HepG2 (cell line): Measurements from ENCODE around the gene RAB34. TPM values are rescaled to one million over a fixed set of nuclear protein-coding genes. Genes with fewer than 3 reads are reported as not detected.
A peak's percentile ranks its signal among the peaks of the same experiment; 100 is the strongest.

ENCODE experiments used
- ATAC-seq: fragments of 200-7000 bp; cut with Tn5 transposase; 3 replicates; pipeline ENCODE4 v1.9.1; 2020; ENCODE audit warnings: mild to moderate bottlenecking, moderate library complexity
- BruUV-seq: library from RNA; stranded (reverse); fragments of 400-500 nt; replicated peaks from 2 replicates; lab custom pipeline; 2021; lab: Mats Ljungman, UMichigan
- CTCF ChIA-PET: fragments of 300-600 bp; formaldehyde crosslinking; extraction: SDS; loops from one replicate; lab custom pipeline; 2021; ENCODE audit warnings: low total read pairs, inconsistent platforms, low intra/inter-chr PET ratio; lab: Yijun Ruan, JAX
- POLR2A ChIA-PET: fragments of 350-600 bp; sonication (Branson Sonifier 250); formaldehyde crosslinking; loops from one replicate; lab custom pipeline; 2020; ENCODE audit warnings: antibody characterized with exemption, inconsistent platforms; lab: Yijun Ruan, JAX
- DNase-seq: peaks from one replicate; pipeline ENCODE4 v3.0.0-alpha.2; 2015; ENCODE audit warnings: low spot score
- FAIRE-seq: peaks from 3 replicates; lab custom pipeline; 2011; peaks lifted over from hg19 to GRCh38; lab: Jason Lieb, UNC
- H2AFZ ChIP-seq: one replicate; pipeline ENCODE4 v1.6.1; 2011; ENCODE audit warnings: low read length, inconsistent platforms
- H3K27ac ChIP-seq: fragments of 300-600 bp; 3 replicates; pipeline ENCODE4 v1.8.0; 2011; ENCODE audit warnings: mixed run types, mild to moderate bottlenecking, mixed read lengths, low read length, inconsistent platforms; ENCODE audit not compliant: insufficient read depth; ENCODE audit errors: extremely low read length
- H3K27me3 ChIP-seq, 2 experiments: fragments of 200-600 bp in 1 of 2; 2 replicates in 1 of 2; 3 replicates in 1 of 2; pipeline versions ENCODE4 v1.6.0 to v1.8.0; 2011; ENCODE audit warnings: low read length in 2 of 2, mild to moderate bottlenecking in 2 of 2, moderate library complexity in 2 of 2, inconsistent platforms in 1 of 2; ENCODE audit not compliant: insufficient read depth in 2 of 2, control insufficient read depth in 1 of 2
- H3K36me3 ChIP-seq, 2 experiments: fragments of 200-600 bp in 1 of 2; replicated peaks in 1 of 2; 2 replicates in 1 of 2; 3 replicates in 1 of 2; pipeline versions ENCODE4 v1.5.1 to v1.8.0; 2011; ENCODE audit warnings: low read length in 2 of 2, inconsistent platforms in 1 of 2; ENCODE audit not compliant: insufficient read depth in 2 of 2, control insufficient read depth in 1 of 2
- H3K4me1 ChIP-seq: 2 replicates; pipeline ENCODE4 v1.5.1; 2012; ENCODE audit warnings: low read length, inconsistent platforms; ENCODE audit not compliant: insufficient read depth
- H3K4me2 ChIP-seq: 2 replicates; pipeline ENCODE4 v1.6.0; 2011; ENCODE audit warnings: low read depth, low read length, inconsistent platforms
- H3K4me3 ChIP-seq, 3 experiments: fragments of 200-600 bp in 1 of 3; sonication (generic), shearing (Covaris generic) in 1 of 3; replicated peaks in 1 of 3; 2 replicates each; pipeline ENCODE4 v1.5.1; 2011 to 2016; ENCODE audit warnings: low read length in 3 of 3, inconsistent platforms in 2 of 3, low read depth in 2 of 3, mild to moderate bottlenecking in 2 of 3, control low read depth in 1 of 3, mixed read lengths in 1 of 3; ENCODE audit not compliant: insufficient read depth in 1 of 3
- H3K79me2 ChIP-seq: one replicate; pipeline ENCODE4 v1.6.1; 2011; ENCODE audit warnings: low read length, inconsistent platforms; ENCODE audit not compliant: insufficient read depth
- H3K9ac ChIP-seq: 2 replicates; pipeline ENCODE4 v1.6.0; 2011; ENCODE audit warnings: mild to moderate bottlenecking, low read depth, low read length, inconsistent platforms; ENCODE audit not compliant: insufficient read depth
- H3K9me3 ChIP-seq: 2 replicates; pipeline ENCODE4 v1.5.1; 2012; ENCODE audit warnings: mild to moderate bottlenecking, low read length
- H4K20me1 ChIP-seq: 2 replicates; pipeline ENCODE4 v1.6.0; 2011; ENCODE audit warnings: inconsistent platforms, mild to moderate bottlenecking, low read length, moderate library complexity; ENCODE audit not compliant: insufficient read depth
- AGO2 ChIP-seq: fragments of 200-400 bp; formaldehyde crosslinking; optimal IDR thresholded peaks from 2 replicates; pipeline ENCODE3; 2017; ENCODE audit warnings: mild to moderate bottlenecking, low read depth, low read length, moderate library complexity
- GLI4 ChIP-seq: sonication (generic); formaldehyde crosslinking; IDR thresholded peaks from 2 replicates; pipeline ENCODE4 v1.5.1; 2020; ENCODE audit warnings: missing genetic modification reagents, mild to moderate bottlenecking, moderate library complexity, borderline replicate concordance
- HNF4G ChIP-seq, 2 experiments: sonication (generic) in 1 of 2; formaldehyde crosslinking in 1 of 2; IDR thresholded peaks; 2 replicates each; pipeline versions ENCODE4 v1.4.0 to v1.6.1; 2011 to 2020; ENCODE audit warnings: borderline replicate concordance in 2 of 2, low read depth in 2 of 2, mild to moderate bottlenecking in 2 of 2, low read length in 1 of 2, missing genetic modification reagents in 1 of 2, moderate library complexity in 1 of 2
- MAZ ChIP-seq, 2 experiments: sonication (generic) in 1 of 2; formaldehyde crosslinking in 1 of 2; IDR thresholded peaks; 2 replicates each; pipeline versions ENCODE4 v1.5.0 to v1.6.1; 2012 to 2020; ENCODE audit warnings: low read depth in 2 of 2, mild to moderate bottlenecking in 2 of 2, borderline replicate concordance in 1 of 2, improper control_type of control experiment in 1 of 2, low read length in 1 of 2, missing genetic modification reagents in 1 of 2, moderate library complexity in 1 of 2
- NFRKB ChIP-seq: fragments of 450-650 bp; IDR thresholded peaks from 2 replicates; pipeline ENCODE4 v1.6.1; 2017
- PAX8 ChIP-seq: sonication (generic); formaldehyde crosslinking; IDR thresholded peaks from 2 replicates; pipeline ENCODE4 v1.8.0; 2022; ENCODE audit warnings: mild to moderate bottlenecking, missing genetic modification reagents, borderline replicate concordance
- POLR2A ChIP-seq, 2 experiments: IDR thresholded peaks; 2 replicates each; pipeline ENCODE4 v1.6.1; 2011; ENCODE audit warnings: low read depth in 2 of 2, low read length in 2 of 2, mild to moderate bottlenecking in 1 of 2, moderate library complexity in 1 of 2; ENCODE audit not compliant: insufficient read depth in 1 of 2
- RBFOX2 ChIP-seq: fragments of 200-400 bp; formaldehyde crosslinking; IDR thresholded peaks from 2 replicates; pipeline ENCODE4 v1.6.1; 2017; ENCODE audit warnings: low read depth, mild to moderate bottlenecking, low read length
- RBM22 ChIP-seq: fragments of 200-400 bp; formaldehyde crosslinking; optimal IDR thresholded peaks from 2 replicates; pipeline ENCODE3; 2017; ENCODE audit warnings: mild to moderate bottlenecking, low read length, moderate library complexity
- RNF2 ChIP-seq: fragments of 450-650 bp; conservative IDR thresholded peaks from 2 replicates; pipeline ENCODE4 v1.6.1; 2016; ENCODE audit warnings: low read depth
- SAFB2 ChIP-seq: sonication (generic); formaldehyde crosslinking; IDR thresholded peaks from 2 replicates; pipeline ENCODE4 v1.5.1; 2020; ENCODE audit warnings: missing genetic modification reagents, low read depth, mild to moderate bottlenecking, borderline replicate concordance
- ZFP91 ChIP-seq: sonication (generic); formaldehyde crosslinking; IDR thresholded peaks from 2 replicates; pipeline ENCODE4 v1.9.0; 2022; ENCODE audit warnings: missing genetic modification reagents, mild to moderate bottlenecking, borderline replicate concordance
- ZNF224 ChIP-seq: sonication (generic); formaldehyde crosslinking; IDR thresholded peaks from 2 replicates; pipeline ENCODE4 v1.5.0; 2020; ENCODE audit warnings: mild to moderate bottlenecking, missing genetic modification reagents
- WGBS: methylation state at CpG from one replicate; pipeline ENCODE4 v1.1.6; 2017; ENCODE audit warnings: low lambda C conversion rate; 5-methylcytosine and 5-hydroxymethylcytosine counted together
- in situ Hi-C: cut with HindIII; loops from 2 replicates; pipeline ENCODE4 v1.10.0; 2017; ENCODE audit warnings: low pct_unique_long_range_greater_than_20kb; ENCODE audit not compliant: extremely low pct_ligation_motif_present
- intact Hi-C: fragments of 100-400 bp; cut with micrococcal nuclease; formaldehyde crosslinking; loops from one replicate; pipeline ENCODE4 v1.10.0; 2022; ENCODE audit not compliant: unreplicated experiment
- polyA plus RNA-seq, 8 experiments: library from polyadenylated mRNA; depleted of rRNA in 3 of 8; stranded (reverse) in 7 of 8; unstranded in 1 of 8; fragments of >200 nt; fragmentation: Illumina TruSeq in 4 of 8; extraction: Trizol in 4 of 8; gene quantifications; 2 replicates each; pipeline versions ENCODE4 v1.2.1 to v1.2.3, GENCODE V29; 2011 to 2016; ENCODE audit warnings: low read depth in 4 of 8, missing spikeins in 1 of 8, mixed read lengths in 1 of 8; ENCODE audit not compliant: insufficient read depth in 1 of 8
- total RNA-seq, 5 experiments: library from RNA; depleted of rRNA; stranded (reverse); fragments of >200 nt; fragmentation: Illumina TruSeq; extraction: Trizol; gene quantifications; 2 replicates each; pipeline ENCODE4 v1.2.3, GENCODE V29; 2016; ENCODE audit warnings: low read depth in 1 of 5

Gene RAB34
- total and polyA plus RNA-seq, 2 of the 13 experiments (the other 11 are each of a cell fraction or from before 2014, with no cell fraction given) = 0.49 TPM; not detected in 1

GRCh38 chr17:28747801-28748750 lies 30.4 kb upstream of the RAB34 start:
- intact Hi-C loops = no loop called here
- H3K4me2 ChIP-seq = no peak overlapping the region
- no peaks in the 10 kb centered on the region for H3K9me3 ChIP-seq
- H3K27ac ChIP-seq = no peak overlapping the region
- H3K27me3 ChIP-seq = no peaks in the 10 kb centered on the region; a peak in 1 of 5 replicates
- POLR2A ChIA-PET = interaction anchor here (1.3 to 12.3 kb wide), 2 partner anchors 20 to 29 kb away, joined by 5 to 590 read pairs; partner anchors contain the start of genes NEK8, RPL23A and TLCD1
- TF ChIP-seq SAFB2 = no peak
- TF ChIP-seq ZFP91 (CRISPR knock-in tag) = 0 out of 2 replicates have a peak, but pooled peaks have one; percentile 26
- no peak for TF ChIP-seq MAZ (IDR thresholded peaks at IDR 0.05; ENCODE audit: borderline replicate concordance, low read depth, low read length)
- no peak for TF ChIP-seq MAZ (CRISPR knock-in tag; IDR thresholded peaks at IDR 0.05; ENCODE audit: low read depth)
- TF ChIP-seq RBFOX2 = peak; percentile 20
- no peak for TF ChIP-seq ZNF224 (CRISPR knock-in tag)
- TF ChIP-seq NFRKB = no peak
- TF ChIP-seq AGO2 = peak; percentile 81
- no peak for TF ChIP-seq RNF2
- no peak for TF ChIP-seq PAX8
- peak; percentile 64 for TF ChIP-seq RBM22
- TF ChIP-seq HNF4G (IDR thresholded peaks at IDR 0.05; ENCODE audit: borderline replicate concordance, low read depth, low read length) = no peak
- TF ChIP-seq HNF4G (CRISPR knock-in tag; IDR thresholded peaks at IDR 0.05; ENCODE audit: borderline replicate concordance, low read depth) = no peak
- peak in 1 of 2 experiments; percentile 1; a peak in 1 of 4 replicates for TF ChIP-seq POLR2A (IDR thresholded peaks at IDR 0.05; ENCODE audit: insufficient read depth in 1 of 2, low read depth in 2 of 2, low read length in 2 of 2)
- TF ChIP-seq GLI4 (CRISPR knock-in tag) = no peak
- TF ChIP-seq, all 625 proteins: peak for 5
- Histone ChIP-seq H3K36me3 (peaks cover 39 to 43% of the 10 kb centered on the region in 2 experiments), H3K4me3 (no peak overlapping the region), H3K4me1 (peaks cover 51% of the 10 kb centered on the region), H3K9ac (no peak overlapping the region), H2AFZ (no peak overlapping the region), H3K79me2 (peaks cover 33% of the 10 kb centered on the region), H4K20me1 (peaks cover 52% of the 10 kb centered on the region)
- DNase-seq (no peak), FAIRE-seq (no peak), ATAC-seq (no peak)
- CTCF ChIA-PET = interaction anchor here (1.3 to 4.1 kb wide), 3 partner anchors 21 to 101 kb away, joined by 4 to 142 read pairs (median 4); partner anchors contain the start of genes NEK8 and TLCD1
- WGBS = 85% methylated on average over 7 of the region's 18 CpGs
- in situ Hi-C loops = loop anchor here (25.0 kb wide), 1 partner anchor 364 kb away; no protein-coding TSS in a partner anchor
- no TSS peak for BruUV-seq
